ENCODE results near the gene VEZT.
"Not testable (repeated sequence)": the region's sequence is repeated elsewhere in the genome, so short reads cannot be mapped to it uniquely, and the experiment has no call there.

The VEZT gene

GRCh38 chr12:95324246-95324645 is 106.6 kb downstream of the VEZT start:
- not testable (repeated sequence) for DNase-seq

DNA sequence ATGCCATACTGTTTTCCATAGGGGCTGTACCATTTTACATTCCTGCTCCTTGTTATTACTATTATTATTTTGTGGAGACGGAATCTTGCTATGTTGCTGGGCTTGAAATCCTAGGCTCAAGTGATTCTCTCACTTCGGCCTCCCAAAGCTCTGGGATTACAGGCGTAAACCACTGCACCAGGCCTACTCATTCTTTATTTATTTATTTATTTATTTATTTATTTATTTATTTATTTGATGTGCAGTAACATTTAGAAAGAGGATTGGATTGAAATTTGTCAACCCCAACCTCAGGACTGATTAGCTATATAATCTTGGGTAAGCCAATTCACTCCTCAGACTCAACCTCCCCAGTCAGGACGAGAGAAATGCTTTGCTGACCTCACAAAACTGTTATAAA is 107.9 kb downstream of the VEZT start:
- DNase-seq = no peak

GRCh38 chr12:95326445-95326844 is 108.8 kb downstream of the VEZT start:
- no peak for DNase-seq

DNA sequence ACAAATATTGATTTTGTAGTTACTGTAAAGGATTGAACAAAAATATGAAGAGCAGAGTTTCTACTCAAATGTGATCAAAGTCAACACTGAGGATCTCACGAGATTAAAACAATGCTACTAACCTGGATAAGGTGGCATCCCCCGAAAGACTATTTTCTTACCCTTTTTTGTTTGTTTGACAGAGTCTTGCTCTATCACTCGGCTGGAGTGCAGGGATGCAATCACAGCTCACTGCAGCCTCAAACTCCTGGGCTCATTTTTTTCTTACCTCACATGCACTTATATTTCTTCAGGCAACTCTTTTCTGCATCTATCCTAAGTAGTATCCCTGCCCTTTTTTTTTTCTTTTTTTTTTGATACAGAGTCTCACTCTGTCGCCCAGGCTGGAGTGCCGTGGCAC is 109.2 kb downstream of the VEZT start:
- no peak for DNase-seq

DNA sequence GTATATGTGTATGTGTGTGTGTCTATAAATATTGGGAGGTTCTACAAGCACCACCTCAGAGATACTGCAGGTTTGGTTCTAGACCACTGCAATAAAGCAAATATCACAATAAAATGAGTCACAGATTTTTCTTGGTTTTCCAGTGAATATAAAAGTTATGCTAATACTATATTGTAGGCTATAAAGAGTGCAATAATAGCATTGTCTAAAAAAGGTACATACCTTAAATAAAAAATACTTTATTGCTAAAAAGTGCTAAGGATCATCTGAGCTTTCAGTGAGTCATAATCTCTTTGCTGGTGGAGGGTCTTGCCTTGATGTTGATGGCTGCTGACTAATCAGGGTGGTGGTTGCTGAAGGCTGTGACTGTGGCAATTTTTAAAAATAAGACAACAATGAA is 111.1 kb downstream of the VEZT start:
- DNase-seq = no peak

- DNase-seq = no peak
Observed at GRCh38 chr12:95335948-95336347, 118.3 kb downstream of the VEZT start.

DNA sequence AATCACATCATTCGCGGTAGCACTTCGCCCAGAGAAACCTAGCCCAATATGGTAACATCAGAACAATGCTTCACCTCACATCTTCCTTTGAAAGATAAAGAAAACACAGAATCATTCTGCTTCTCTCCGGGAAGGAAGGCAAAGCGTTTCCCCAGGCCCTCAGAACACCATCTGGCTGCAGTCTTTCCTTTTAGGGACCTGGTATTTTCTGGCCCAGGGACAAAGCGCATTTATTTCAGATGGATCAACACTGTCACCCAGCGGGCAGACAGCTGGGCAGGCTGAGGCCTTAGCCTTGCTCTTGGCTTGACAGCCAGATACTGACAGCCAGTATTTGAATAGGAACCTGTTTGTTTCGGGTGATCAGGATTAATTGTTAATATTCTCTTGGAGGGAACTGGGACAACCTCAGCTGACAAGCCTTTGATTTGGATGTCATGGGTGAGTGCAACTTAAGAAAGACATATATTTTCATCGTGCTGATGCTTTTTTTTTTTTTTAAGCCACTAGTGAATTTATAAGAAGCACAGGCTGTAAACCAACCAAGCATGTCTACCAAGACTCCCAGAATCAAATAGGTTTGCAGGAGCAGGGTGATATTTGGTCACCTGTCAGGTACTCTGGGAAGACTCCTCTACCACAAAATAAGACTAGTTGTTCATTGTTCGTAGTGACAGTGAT is 118.9 kb downstream of the VEZT start:
- DNase-seq = no peak

GRCh38 chr12:95337146-95337545 is 119.5 kb downstream of the VEZT start:
- no peak for DNase-seq

- no peak for DNase-seq
Observed at GRCh38 chr12:95339086-95339788, 121.6 kb downstream of the VEZT start.

DNA sequence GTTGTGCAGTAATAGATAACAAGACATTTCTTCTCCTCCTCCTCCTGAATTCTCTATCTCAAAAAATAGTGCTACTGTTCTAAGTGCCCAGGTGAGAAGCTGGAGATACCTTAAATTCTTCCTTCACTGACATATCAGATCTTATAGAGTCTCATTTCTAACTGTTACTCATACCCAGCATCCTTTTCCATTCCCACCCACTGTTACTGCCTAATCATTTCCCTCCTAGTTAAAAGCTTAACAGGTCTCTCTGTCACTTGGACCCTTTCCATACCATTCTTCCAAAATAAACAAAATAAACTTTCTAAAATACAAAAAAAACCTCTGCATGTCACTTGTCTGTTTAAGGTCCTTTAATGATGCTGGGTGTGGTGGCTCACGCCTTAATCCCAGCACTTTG is 124.4 kb downstream of the VEZT start:
- no peak for DNase-seq

DNA sequence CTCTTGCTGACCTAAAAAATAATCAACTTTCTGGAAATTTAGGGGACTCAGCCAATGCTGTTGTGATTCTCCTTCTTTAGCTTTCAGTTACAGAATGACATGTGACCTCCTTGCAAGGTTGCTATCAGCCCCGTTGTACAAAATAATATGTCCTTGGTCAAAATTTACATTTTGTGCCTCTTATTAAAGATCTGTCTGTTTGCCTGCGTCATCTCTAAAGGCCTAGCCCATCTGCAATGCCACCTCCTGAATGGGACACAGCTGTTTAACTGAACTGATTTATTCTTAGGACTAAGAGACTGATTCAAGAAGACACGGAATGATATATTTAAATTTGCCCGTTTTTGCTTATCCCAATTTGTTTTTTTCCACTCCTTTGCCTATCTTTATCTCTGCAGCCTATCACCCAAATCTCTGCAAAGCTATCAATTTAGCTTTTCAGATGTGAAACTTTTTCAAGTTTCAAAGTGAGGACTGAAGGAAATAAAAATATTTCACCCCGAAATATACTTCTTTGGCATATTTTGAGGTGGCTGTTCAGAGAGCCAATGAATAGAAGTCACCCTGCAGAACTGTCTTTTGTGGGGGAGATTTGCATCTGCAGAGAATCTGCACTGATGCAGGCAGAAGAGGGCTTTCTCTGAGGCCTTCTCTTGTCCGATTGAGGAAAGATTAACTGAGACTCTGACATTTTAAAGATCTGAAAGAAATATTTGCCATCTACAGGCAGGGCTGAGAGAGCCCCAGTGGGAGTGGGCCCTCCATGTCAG is 126.0 kb downstream of the VEZT start:
- DNase-seq = no peak

DNA sequence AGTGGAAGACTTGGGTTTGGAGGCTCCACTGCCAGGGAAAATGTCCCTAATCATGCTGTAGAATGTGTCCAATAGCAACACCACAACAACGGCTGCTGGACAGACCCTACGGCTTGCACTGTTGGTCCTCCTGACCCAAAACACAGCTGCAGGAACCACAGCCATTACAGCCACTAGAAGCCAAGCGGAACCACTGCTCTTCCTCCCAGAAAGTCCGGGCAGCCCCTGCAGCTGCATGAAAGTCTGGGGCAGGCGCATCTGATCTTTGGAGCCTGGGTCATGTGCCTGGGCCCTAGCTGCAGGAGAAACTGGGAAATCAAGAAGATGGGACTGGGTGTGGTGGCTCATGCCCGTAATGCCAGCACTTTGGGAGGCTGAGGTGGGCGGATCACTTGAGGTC is 131.7 kb downstream of the VEZT start:
- no peak for DNase-seq

DNA sequence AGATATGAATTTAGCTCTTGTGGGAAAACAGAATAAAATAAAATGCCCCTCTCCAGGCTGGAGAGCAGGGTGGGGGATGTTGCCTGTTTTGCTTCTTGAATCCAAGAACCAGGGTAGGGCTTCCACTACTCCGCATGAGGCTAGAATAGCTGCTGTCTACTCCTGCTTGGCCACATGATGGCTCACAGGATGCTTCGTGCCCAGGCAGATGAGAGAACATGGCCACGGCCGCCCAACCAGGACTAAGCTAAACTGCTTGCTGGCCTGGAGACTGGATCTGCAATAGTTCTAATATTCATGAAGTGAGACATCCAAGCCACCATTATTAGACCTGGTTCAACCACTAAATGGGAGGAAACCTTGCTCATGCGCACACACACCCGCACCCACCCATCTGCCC is 134.1 kb downstream of the VEZT start:
- DNase-seq = no peak
